ENCODE measurements around the gene PLA2G4E.

Gene PLA2G4E

DNA sequence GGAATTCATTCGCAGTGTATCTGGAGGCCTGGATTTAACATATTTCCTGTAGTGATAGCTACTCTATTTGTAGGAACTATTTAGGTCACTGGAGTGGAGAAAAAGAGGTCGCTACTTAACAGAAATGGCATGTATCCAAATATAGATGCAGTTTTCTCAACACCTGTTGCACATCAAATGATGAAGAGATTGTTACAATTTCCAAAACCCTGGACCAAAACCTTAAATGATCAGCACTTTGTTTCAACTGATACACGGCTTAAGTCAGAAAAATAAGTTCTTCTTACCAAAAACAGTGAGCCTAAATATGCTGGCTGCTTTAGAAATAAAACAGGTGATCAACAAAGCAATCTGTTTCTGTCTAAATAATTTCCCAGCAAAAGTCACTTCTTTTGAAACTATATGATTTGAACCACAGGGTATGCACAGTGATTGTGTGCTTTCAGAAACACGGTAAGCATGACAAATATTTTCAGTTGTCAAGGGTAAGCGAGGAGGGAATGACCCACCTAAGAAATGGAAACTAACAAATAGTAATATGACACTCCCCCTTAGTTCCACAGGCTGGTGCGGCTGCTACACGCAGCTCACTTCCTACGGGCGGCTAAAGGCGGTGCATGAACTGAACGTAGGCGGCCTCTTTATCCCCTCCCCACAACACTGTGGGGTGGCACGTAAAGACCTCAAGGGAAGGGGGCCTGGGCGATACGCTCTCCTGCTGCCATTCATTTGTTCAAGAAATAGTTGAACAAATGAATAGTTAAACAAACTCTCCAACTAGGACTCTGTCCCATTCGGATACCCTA is 49.5 kb downstream of the PLA2G4E start:
- TF ChIP-seq ZFP30 (CRISPR knock-in tag; IDR thresholded peaks at IDR 0.05) (no peak), OSR1 (CRISPR knock-in tag; IDR thresholded peaks at IDR 0.05) (no peak), ZC3H10 (CRISPR knock-in tag; IDR thresholded peaks at IDR 0.05) (no peak), ESRRG (CRISPR knock-in tag; IDR thresholded peaks at IDR 0.05) (no peak), PPARA (CRISPR knock-in tag; IDR thresholded peaks at IDR 0.05; ENCODE audit: borderline replicate concordance) (no peak), CSDC2 (CRISPR knock-in tag; IDR thresholded peaks at IDR 0.05) (no peak), ZNF70 (CRISPR knock-in tag; IDR thresholded peaks at IDR 0.05) (no peak)
- TF ChIP-seq, protein P1, sequence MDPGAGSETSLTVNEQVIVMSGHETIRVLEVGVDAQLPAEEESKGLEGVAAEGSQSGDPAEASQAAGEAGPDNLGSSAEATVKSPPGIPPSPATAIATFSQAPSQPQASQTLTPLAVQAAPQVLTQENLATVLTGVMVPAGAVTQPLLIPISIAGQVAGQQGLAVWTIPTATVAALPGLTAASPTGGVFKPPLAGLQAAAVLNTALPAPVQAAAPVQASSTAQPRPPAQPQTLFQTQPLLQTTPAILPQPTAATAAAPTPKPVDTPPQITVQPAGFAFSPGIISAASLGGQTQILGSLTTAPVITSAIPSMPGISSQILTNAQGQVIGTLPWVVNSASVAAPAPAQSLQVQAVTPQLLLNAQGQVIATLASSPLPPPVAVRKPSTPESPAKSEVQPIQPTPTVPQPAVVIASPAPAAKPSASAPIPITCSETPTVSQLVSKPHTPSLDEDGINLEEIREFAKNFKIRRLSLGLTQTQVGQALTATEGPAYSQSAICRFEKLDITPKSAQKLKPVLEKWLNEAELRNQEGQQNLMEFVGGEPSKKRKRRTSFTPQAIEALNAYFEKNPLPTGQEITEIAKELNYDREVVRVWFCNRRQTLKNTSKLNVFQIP (CRISPR knock-in tag; IDR thresholded peaks at IDR 0.05; ENCODE audit: borderline replicate concordance, low read depth), result no peak
- peak; percentile 77 for ATAC-seq

DNA sequence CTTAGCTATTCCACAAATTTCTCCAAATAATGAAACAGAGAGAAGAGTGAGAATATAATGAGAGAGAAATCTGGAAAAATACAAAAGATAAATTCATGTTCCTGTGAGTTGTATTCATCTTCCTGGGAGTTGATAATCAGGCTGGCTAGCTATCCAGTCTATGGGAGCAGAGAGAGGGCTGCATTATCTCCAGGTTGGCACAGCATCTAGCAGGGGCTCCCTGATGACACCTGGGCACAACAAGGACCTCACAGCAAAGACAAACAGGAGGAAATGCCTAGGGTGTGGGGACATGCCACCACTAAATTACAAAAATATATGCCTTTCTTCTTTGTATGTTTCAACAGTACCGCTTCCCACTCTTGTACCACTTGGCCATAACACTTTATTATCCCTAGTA is 50.4 kb downstream of the PLA2G4E start:
- ATAC-seq, result no peak
- TF ChIP-seq ISL1 (CRISPR knock-in tag; IDR thresholded peaks at IDR 0.05), result no peak
- no peak for TF ChIP-seq TSHZ2 (CRISPR knock-in tag; IDR thresholded peaks at IDR 0.05)
- no peak for TF ChIP-seq ARNTL (CRISPR knock-in tag; IDR thresholded peaks at IDR 0.05; ENCODE audit: borderline replicate concordance, low read depth)
- no peak for TF ChIP-seq CREB5 (CRISPR knock-in tag; IDR thresholded peaks at IDR 0.05; ENCODE audit: low read depth)
- TF ChIP-seq ZNF565 (CRISPR knock-in tag; conservative IDR thresholded peaks at IDR 0.05; ENCODE audit: low read depth), result no peak
- TF ChIP-seq CSDC2 (CRISPR knock-in tag; IDR thresholded peaks at IDR 0.05), result no peak
- no peak for TF ChIP-seq ZFP3 (CRISPR knock-in tag; IDR thresholded peaks at IDR 0.05)
- no peak for TF ChIP-seq PPARA (CRISPR knock-in tag; IDR thresholded peaks at IDR 0.05; ENCODE audit: borderline replicate concordance)
- TF ChIP-seq TCF4 (CRISPR knock-in tag; IDR thresholded peaks at IDR 0.05; ENCODE audit: borderline replicate concordance), result no peak
- no peak for TF ChIP-seq OSR1 (CRISPR knock-in tag; IDR thresholded peaks at IDR 0.05)
- TF ChIP-seq TOX (CRISPR knock-in tag; IDR thresholded peaks at IDR 0.05; ENCODE audit: borderline replicate concordance), result no peak
- TF ChIP-seq PATZ1 (CRISPR knock-in tag; IDR thresholded peaks at IDR 0.05; ENCODE audit: borderline replicate concordance), result no peak
- TF ChIP-seq ZFP30 (CRISPR knock-in tag; IDR thresholded peaks at IDR 0.05), result no peak
- no peak for TF ChIP-seq GLIS3 (CRISPR knock-in tag; IDR thresholded peaks at IDR 0.05)
- TF ChIP-seq RARB (CRISPR knock-in tag; IDR thresholded peaks at IDR 0.05), result no peak
- TF ChIP-seq ZNF8 (CRISPR knock-in tag; IDR thresholded peaks at IDR 0.05), result no peak
- no peak for TF ChIP-seq ESRRG (CRISPR knock-in tag; IDR thresholded peaks at IDR 0.05)
- TF ChIP-seq, protein P1 (CRISPR knock-in tag; IDR thresholded peaks at IDR 0.05; ENCODE audit: borderline replicate concordance, low read depth), result no peak
- TF ChIP-seq BACH2 (CRISPR knock-in tag; IDR thresholded peaks at IDR 0.05; ENCODE audit: borderline replicate concordance), result no peak
